Body of pancreas (tissue), 4 donors: Measurements from ENCODE around the gene KRTDAP.

Experiments used
- POLR2A ChIP-seq, 3 donors: fragments of 450-650 bp; IDR thresholded peaks; one replicate each; pipeline ENCODE4 v1.6.1; 2016; ENCODE audit warnings: antibody characterized with exemption in 3 of 3, mild to moderate bottlenecking in 2 of 3
- TF ChIP-seq, protein P1 (sequence below), 7 experiments: fragments of 450-650 bp in 4 of 7; fragments of 200-600 bp in 3 of 7; sonication (generic) in 3 of 7; IDR thresholded peaks; one replicate each; pipeline ENCODE4 v1.5.1; 2016 to 2019; ENCODE audit warnings: antibody characterized with exemption in 7 of 7

DNA sequence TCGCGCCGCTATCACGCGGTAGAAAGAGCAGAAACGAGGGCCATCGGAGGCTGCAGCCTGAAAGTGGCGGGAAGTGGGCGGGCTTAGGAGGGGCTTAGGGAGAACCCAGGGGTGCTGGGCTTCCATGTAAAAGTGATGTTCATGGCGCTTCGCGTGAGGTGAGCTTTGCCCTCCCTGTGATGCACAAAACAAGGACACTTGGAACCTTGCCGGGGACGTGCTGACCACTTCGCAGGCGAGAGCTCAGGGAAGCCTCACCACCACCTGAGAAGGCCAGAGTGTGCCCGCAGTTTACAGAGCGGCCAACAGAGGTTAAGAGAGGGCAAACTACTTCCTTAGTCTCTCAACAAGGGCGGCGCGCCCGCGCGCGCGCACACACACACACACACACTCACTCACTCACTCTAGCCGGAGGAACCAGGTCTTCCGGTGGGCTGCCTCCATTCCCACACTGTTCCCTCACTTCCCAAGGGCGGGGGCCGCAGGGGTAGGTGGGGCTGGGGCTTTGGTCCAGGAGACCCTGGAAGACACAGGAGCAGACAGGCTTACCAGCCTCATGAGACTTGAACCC is 43.6 kb upstream of the KRTDAP start:
- TF ChIP-seq POLR2A (IDR thresholded peaks at IDR 0.05) = no peak
- TF ChIP-seq, protein P1, sequence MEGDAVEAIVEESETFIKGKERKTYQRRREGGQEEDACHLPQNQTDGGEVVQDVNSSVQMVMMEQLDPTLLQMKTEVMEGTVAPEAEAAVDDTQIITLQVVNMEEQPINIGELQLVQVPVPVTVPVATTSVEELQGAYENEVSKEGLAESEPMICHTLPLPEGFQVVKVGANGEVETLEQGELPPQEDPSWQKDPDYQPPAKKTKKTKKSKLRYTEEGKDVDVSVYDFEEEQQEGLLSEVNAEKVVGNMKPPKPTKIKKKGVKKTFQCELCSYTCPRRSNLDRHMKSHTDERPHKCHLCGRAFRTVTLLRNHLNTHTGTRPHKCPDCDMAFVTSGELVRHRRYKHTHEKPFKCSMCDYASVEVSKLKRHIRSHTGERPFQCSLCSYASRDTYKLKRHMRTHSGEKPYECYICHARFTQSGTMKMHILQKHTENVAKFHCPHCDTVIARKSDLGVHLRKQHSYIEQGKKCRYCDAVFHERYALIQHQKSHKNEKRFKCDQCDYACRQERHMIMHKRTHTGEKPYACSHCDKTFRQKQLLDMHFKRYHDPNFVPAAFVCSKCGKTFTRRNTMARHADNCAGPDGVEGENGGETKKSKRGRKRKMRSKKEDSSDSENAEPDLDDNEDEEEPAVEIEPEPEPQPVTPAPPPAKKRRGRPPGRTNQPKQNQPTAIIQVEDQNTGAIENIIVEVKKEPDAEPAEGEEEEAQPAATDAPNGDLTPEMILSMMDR (IDR thresholded peaks at IDR 0.05) = no peak
